ENCODE results near the gene PLEKHA4. TPM values are rescaled to one million over a fixed set of nuclear protein-coding genes. Genes with fewer than 3 reads are reported as not detected.

PLEKHA4 gene
- total and polyA plus RNA-seq, 9 of the 15 experiments (the other 6 are each of a cell fraction or from before 2014, with no cell fraction given) = 0.07 to 30.8 (median 11.4) TPM

DNA sequence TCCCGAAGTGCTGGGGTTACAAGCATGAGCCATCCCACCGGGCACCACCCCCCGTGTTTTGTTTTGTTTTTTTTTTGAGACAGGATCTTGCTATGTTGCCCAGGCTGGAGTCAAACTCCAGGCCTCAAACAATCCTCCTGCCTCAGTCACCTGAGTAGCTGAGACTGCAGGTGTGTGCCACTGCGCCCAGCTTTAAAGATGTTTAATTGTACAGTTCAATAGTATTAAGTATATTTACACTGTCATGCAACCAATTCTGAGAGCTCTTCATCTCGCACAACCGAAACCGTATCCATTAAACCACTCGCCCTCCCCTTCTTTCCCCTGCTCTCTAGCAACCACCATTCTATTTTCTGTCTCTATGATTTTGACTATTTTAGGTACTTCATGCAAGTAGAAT, 47.3 kb upstream of the PLEKHA4 start:
- in situ Hi-C loops (cut with MboI) (no loop called here), intact Hi-C loops (cut with micrococcal nuclease) (no loop called here)
- 84% methylated on average over 8 of the region's 8 CpGs for WGBS (ENCODE audit: insufficient coverage, low coverage, missing lambda C conversion rate)
- no peaks in the 10 kb centered on the region for H4K20me1 ChIP-seq (replicated peaks; ENCODE audit: control insufficient read depth, insufficient read depth, low read length)
- no peak overlapping the region for H3K4me2 ChIP-seq (ENCODE audit: insufficient read depth, low read length)
- H3K27me3 ChIP-seq (ENCODE audit: control insufficient read depth in 2 of 2, insufficient read depth in 2 of 2, low read length in 2 of 2) = no peaks in the 10 kb centered on the region
- H3K36me3 ChIP-seq (ENCODE audit: control insufficient read depth, insufficient read depth, low read length) = peaks cover 80% of the 10 kb centered on the region
- H3K9ac ChIP-seq (ENCODE audit: insufficient read depth in 1 of 2, low read depth in 2 of 2, low read length in 2 of 2) = no peak overlapping the region
- H3K9me3 ChIP-seq (replicated peaks; ENCODE audit: control insufficient read depth, insufficient read depth, low read depth, low read length) = no peaks in the 10 kb centered on the region
- ChIA-PET CTCF (ENCODE audit: low intra/inter-chr PET ratio) (no interaction called here), POLR2A (interaction anchor here (1.2 to 4.7 kb wide), 7 partner anchors 12 to 52 kb away, joined by 3 to 37 read pairs (median 5); partner anchors contain the start of genes DHDH, FTL, NUCB1 and PPP1R15A)
- DNase-seq (ENCODE audit: extremely low read depth in 1 of 4, low spot score in 3 of 4) (no peak), FAIRE-seq (no peak), ATAC-seq (no peak)
- no peak overlapping the region for H2AFZ ChIP-seq (ENCODE audit: low read depth, low read length)
- no peaks in the 10 kb centered on the region for H3K9me1 ChIP-seq (ENCODE audit: control insufficient read depth, insufficient read depth, low read length)
- BruUV-seq (replicated peaks) = no TSS peak
- TF ChIP-seq ZNF121 (CRISPR knock-in tag; conservative IDR thresholded peaks at IDR 0.05) (peak; percentile 68), RBM25 (IDR thresholded peaks at IDR 0.05; ENCODE audit: low read depth, low read length, severe bottlenecking) (peak; percentile 8), RBFOX2 (IDR thresholded peaks at IDR 0.05; ENCODE audit: low read depth, low read length) (no peak)
- no peak overlapping the region for H3K27ac ChIP-seq (ENCODE audit: extremely low read depth, low read depth, low read length)
- no peaks in the 10 kb centered on the region for H3K79me2 ChIP-seq (ENCODE audit: control insufficient read depth, insufficient read depth, low read length)
- H3K4me3 ChIP-seq = no peak overlapping the region
- peaks cover 0 to 9% of the 10 kb centered on the region in 2 experiments; a peak in 3 of 5 replicates for H3K4me1 ChIP-seq (replicated peaks in 1 of 2; ENCODE audit: control insufficient read depth in 2 of 2, insufficient read depth in 2 of 2, low read length in 2 of 2)

- Histone ChIP-seq H4K20me1 (replicated peaks; ENCODE audit: control insufficient read depth, insufficient read depth, low read length) (no peaks in the 10 kb centered on the region), H3K4me1 (replicated peaks in 1 of 2; ENCODE audit: control insufficient read depth in 2 of 2, insufficient read depth in 2 of 2, low read length in 2 of 2) (peaks cover 0 to 8% of the 10 kb centered on the region in 2 experiments; a peak in 3 of 5 replicates), H3K27me3 (ENCODE audit: control insufficient read depth in 2 of 2, insufficient read depth in 2 of 2, low read length in 2 of 2) (no peaks in the 10 kb centered on the region), H3K27ac (ENCODE audit: extremely low read depth, low read depth, low read length) (no peak overlapping the region), H3K9ac (ENCODE audit: insufficient read depth in 1 of 2, low read depth in 2 of 2, low read length in 2 of 2) (no peak overlapping the region), H2AFZ (ENCODE audit: low read depth, low read length) (no peak overlapping the region), H3K4me3 (no peak overlapping the region), H3K9me1 (ENCODE audit: control insufficient read depth, insufficient read depth, low read length) (no peaks in the 10 kb centered on the region), H3K9me3 (replicated peaks; ENCODE audit: control insufficient read depth, insufficient read depth, low read depth, low read length) (no peaks in the 10 kb centered on the region), H3K79me2 (ENCODE audit: control insufficient read depth, insufficient read depth, low read length) (no peaks in the 10 kb centered on the region), H3K36me3 (ENCODE audit: control insufficient read depth, insufficient read depth, low read length) (peaks cover 83% of the 10 kb centered on the region), H3K4me2 (ENCODE audit: insufficient read depth, low read length) (no peak overlapping the region)
- BruUV-seq (replicated peaks) = no TSS peak
- no peak for FAIRE-seq
- WGBS (ENCODE audit: insufficient coverage, low coverage, missing lambda C conversion rate) = 88% methylated on average over 7 of the region's 8 CpGs
- POLR2A ChIA-PET = interaction anchor here (0.7 to 3.2 kb wide), 4 partner anchors 10 to 51 kb away, joined by 3 to 18 read pairs (median 4); partner anchors contain the start of genes NUCB1 and TULP2
- no peak for ATAC-seq
- DNase-seq (ENCODE audit: extremely low read depth in 1 of 4, low spot score in 3 of 4) = peak in 1 of 4 experiments; percentile 6
- intact Hi-C loops (cut with micrococcal nuclease) = no loop called here
- in situ Hi-C loops (cut with MboI) = no loop called here
- CTCF ChIA-PET (ENCODE audit: low intra/inter-chr PET ratio) = no interaction called here
- no peak for TF ChIP-seq ZNF592 (IDR thresholded peaks at IDR 0.05)
- TF ChIP-seq PHF8 (IDR thresholded peaks at IDR 0.05; ENCODE audit: borderline replicate concordance, low read length) = no peak
- no peak for TF ChIP-seq ZNF347 (CRISPR knock-in tag; IDR thresholded peaks at IDR 0.05; ENCODE audit: low read depth)
- TF ChIP-seq CTBP1 (IDR thresholded peaks at IDR 0.05; ENCODE audit: borderline replicate concordance) = no peak
- peak; percentile 68 for TF ChIP-seq FOSL1 (tag; conservative IDR thresholded peaks at IDR 0.05)
- 0 out of 2 replicates have a peak, but pooled peaks have one; percentile 22 for TF ChIP-seq CBFA2T3 (IDR thresholded peaks at IDR 0.05)
Observed at GRCh38 chr19:48914181-48914580, 45.8 kb upstream of the PLEKHA4 start.
